GM12875 (cell line): ENCODE data around the gene MTMR4.
"Not testable (repeated sequence)": the region's sequence is repeated elsewhere in the genome, so short reads cannot be mapped to it uniquely, and the experiment has no call there.

ENCODE experiments used
- H3K4me3 ChIP-seq: one replicate; pipeline ENCODE4 v1.5.1; 2011; ENCODE audit warnings: low read depth, low read length, control low read depth
- TF ChIP-seq, protein P1 (sequence below): IDR thresholded peaks from 2 replicates; pipeline ENCODE4 v1.5.1; 2011; ENCODE audit warnings: low read depth, mild to moderate bottlenecking, control low read depth, inconsistent platforms, low read length, moderate library complexity, borderline replicate concordance; ENCODE audit not compliant: insufficient read depth

MTMR4 gene

DNA sequence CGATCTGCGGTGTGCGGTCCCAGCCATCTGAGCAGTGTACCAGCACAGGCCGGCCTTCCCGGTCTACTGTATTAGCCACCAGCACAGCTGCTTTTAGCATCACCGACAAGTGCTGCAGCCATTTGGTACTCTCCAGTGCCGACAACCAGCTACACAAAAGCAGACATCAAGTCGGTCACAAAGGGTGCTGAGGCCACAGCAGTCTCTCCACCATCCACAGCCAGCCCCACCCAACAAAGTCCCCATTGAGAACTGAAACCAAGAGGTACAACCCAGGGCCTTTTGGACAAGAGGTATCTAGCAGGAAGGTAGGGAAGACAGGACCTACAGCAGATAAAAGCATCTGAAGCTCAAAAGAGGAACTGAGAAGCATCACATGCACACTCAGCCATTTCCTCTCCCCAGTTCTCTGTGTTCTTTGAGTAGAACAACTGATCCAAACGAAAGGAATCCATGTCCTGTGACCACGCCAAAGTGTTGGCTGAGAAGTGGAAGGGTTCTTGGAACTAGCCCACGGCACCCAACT, 9.5 kb downstream of the MTMR4 start:
- TF ChIP-seq, protein P1, sequence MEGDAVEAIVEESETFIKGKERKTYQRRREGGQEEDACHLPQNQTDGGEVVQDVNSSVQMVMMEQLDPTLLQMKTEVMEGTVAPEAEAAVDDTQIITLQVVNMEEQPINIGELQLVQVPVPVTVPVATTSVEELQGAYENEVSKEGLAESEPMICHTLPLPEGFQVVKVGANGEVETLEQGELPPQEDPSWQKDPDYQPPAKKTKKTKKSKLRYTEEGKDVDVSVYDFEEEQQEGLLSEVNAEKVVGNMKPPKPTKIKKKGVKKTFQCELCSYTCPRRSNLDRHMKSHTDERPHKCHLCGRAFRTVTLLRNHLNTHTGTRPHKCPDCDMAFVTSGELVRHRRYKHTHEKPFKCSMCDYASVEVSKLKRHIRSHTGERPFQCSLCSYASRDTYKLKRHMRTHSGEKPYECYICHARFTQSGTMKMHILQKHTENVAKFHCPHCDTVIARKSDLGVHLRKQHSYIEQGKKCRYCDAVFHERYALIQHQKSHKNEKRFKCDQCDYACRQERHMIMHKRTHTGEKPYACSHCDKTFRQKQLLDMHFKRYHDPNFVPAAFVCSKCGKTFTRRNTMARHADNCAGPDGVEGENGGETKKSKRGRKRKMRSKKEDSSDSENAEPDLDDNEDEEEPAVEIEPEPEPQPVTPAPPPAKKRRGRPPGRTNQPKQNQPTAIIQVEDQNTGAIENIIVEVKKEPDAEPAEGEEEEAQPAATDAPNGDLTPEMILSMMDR: no peak

DNA sequence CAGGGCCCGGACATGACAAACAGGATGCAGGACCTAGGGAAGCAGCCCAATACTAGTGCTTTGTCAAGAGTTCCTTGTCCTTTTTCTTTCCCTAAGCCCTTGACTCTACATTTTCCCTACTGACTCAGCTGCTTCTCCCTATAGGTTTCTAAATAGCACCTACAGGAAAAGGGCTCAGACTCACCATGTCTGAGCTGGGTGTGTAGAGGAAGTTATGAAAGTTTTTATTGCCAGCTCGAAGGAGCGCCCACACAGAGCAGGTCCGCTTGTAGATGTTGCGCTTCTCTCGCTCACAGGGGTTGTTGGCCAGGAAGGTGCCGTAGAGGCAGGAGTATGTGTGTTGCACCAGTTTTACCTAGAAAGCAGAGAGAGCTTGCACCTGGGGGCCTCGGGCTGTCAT, 10.6 kb downstream of the MTMR4 start:
- no peak overlapping the region for H3K4me3 ChIP-seq

More for the DNA sequence above, 9.5 kb downstream of the MTMR4 start:
- no peak overlapping the region for H3K4me3 ChIP-seq

DNA sequence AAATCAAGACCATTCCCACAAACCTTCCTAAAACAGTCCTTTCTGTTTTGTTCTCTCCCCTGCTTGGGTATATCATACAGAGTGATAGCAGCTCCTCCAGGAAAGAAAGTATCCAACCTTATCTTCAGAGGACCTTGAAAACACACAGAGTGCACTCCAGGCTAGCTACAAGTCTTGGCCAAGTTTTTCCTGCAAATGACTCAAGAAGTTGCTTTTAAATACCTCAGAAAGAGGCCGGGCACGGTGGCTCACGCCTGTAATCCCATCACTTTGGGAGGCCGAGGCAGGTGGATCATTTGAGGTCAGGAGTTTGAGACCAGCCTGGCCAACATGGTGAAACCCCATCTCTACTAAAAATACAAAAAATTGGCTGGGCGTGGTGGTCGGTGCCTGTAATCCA, 11.3 kb downstream of the MTMR4 start:
- H3K4me3 ChIP-seq: not testable (repeated sequence)

More for the DNA sequence above, 10.6 kb downstream of the MTMR4 start:
- TF ChIP-seq, protein P1: no peak

DNA sequence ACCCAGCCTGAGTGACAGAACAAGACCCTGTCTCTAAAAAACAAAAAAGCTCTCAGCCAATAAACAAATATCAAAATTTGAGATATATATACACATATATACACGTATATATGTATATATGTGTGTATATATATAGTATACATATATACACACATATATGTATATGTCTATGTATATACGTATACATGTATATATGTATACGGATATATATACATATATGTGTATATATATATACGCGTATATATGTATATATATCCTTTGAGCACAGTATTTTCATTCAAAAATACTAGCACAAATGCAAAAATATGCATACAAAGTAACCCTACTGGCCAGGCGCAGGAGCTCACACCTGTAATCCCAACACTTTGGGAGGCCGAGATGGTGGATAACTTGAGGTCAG, 13.0 kb downstream of the MTMR4 start:
- TF ChIP-seq, protein P1: no peak
- no peak overlapping the region for H3K4me3 ChIP-seq

DNA sequence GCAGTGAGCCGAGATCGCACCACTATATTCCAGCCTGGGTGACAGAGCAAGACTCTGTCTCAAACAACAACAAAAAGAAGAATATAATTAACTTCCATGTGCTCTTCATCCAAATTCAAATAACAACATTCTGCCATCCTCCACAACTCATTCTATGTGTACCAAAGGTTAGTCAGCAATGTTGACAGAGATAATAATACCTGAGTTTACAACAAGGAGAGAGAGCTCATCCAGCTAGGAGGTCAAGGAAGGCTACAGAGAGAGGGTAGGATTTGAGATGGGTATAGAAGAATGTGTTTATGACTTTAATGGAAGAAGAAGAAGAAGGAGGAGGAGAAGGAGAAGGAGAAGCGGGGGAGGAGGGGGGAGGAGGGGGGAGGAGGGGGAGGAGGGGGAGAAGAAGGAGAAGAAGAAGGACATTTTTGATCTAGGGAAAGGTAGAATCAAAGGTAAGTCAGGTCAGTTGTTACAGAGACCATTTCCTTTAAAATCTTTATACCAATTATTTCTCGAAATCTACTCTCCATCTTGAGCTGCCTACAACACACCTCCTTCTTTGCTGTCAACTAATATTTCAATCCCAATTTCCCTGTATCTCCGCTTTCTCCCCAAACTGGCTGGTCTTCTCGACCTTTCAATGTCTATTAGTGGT, 16.1 kb downstream of the MTMR4 start:
- no peak overlapping the region for H3K4me3 ChIP-seq
- TF ChIP-seq, protein P1: no peak

DNA sequence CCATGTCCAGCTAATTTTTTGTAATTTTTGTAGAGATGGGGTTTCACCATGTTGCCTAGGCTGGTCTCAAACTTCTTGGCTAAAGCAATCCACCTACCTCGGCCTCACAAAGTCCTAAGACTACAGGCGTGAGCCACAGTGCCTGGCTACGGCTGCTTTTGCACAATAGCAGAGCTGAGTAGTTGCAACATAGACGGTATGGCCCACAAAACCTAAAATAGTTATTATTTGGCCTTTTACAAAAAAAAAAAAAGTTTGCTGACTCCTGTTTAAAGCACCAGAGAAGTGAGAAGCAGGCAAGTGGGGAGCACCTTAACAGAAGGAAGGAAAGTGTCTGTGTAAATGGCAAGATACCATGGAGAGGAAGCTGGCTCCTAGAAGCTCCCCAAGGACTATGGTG, 20.9 kb downstream of the MTMR4 start:
- TF ChIP-seq, protein P1: no peak
- no peak overlapping the region for H3K4me3 ChIP-seq

DNA sequence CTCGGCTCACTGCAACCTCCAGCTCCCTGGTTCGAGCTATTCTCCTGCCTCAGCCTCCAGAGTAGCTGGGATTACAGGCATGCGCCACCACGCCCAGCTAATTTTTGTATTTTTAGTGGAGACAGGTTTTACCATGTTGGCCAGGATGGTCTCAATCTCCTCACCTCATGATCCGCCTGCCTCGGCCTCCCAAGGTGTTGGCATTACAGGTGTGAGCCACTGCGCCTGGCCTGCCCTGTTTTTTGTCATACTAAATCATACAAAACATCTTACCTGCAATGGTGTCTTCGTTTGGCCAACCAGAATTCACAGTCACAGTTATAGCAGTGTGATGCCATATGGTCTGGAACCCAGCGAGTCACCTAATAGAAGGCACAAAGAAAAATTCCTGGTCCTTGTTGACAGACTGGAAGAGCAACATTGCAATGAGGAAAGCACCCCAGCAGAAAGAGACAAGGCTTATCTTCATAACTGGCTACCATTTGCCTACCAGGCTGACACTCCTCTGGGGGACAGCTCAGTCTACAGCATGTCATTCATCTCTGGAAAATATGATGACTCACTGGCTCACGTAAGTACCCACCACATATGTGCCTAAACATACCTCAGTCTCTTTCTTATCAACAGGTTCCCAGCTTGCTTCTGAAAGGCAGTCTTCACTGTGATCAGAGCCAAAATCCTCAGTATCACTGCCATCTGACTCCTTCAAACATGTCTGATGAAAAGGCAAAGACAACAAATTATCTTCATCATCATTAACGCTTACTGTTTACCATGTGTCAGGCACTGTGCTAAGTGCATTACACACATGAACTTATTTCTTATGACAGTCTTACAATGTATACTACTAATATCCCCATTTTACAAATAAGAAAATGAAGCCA, 22.0 kb downstream of the MTMR4 start:
- TF ChIP-seq, protein P1: no peak

More for the DNA sequence above, 22.0 kb downstream of the MTMR4 start:
- no peak overlapping the region for H3K4me3 ChIP-seq
